Liver (tissue), 3 donors: ENCODE data around the gene TMEM266.

Experiments used
- CTCF ChIP-seq: fragments of 150-350 bp; IDR thresholded peaks from 2 replicates; pipeline ENCODE4 v1.5.1; 2017; ENCODE audit warnings: improper control_type of control experiment, low read depth, low read length; ENCODE audit not compliant: missing input control
- JUND ChIP-seq, 2 donors: IDR thresholded peaks; 2 replicates each; pipeline ENCODE4 v1.6.1; 2016; ENCODE audit warnings: antibody characterized with exemption in 2 of 2
- REST ChIP-seq: IDR thresholded peaks from 2 replicates; pipeline ENCODE4 v1.6.1; 2016; ENCODE audit warnings: antibody characterized with exemption, mild to moderate bottlenecking
- SP1 ChIP-seq: IDR thresholded peaks from 2 replicates; pipeline ENCODE4 v1.6.1; 2018; ENCODE audit warnings: antibody characterized with exemption, mild to moderate bottlenecking
- TAF1 ChIP-seq: conservative IDR thresholded peaks from 2 replicates; pipeline ENCODE4 v1.6.1; 2016; ENCODE audit warnings: antibody characterized with exemption, mild to moderate bottlenecking
- donor health status: healthy.
- donor health status: healthy.

GRCh38 chr15:76198456-76199105, 138.8 kb downstream of the TMEM266 start:
- TF ChIP-seq CTCF (no peak), REST (no peak), SP1 (no peak), TAF1 (no peak), JUND (IDR thresholded peaks at IDR 0.05) (no peak)
